Astrocyte of the spinal cord (primary cell): Measurements from ENCODE around the gene KHDC3L.

ENCODE experiments used
- DNase-seq: peaks from one replicate; pipeline ENCODE4 v3.0.0; 2011; ENCODE audit warnings: low read depth, low spot score
- H3K4me3 ChIP-seq: 2 replicates; pipeline ENCODE4 v1.5.1; 2011; ENCODE audit warnings: low read depth, mild to moderate bottlenecking, low read length, moderate library complexity
- in situ Hi-C: cut with HindIII; loops from 2 replicates; pipeline ENCODE4 v1.10.0; 2017; ENCODE audit warnings: low sequenced_read_pairs
- TF ChIP-seq, protein P1 (sequence below): IDR thresholded peaks from 2 replicates; pipeline ENCODE4 v1.5.1; 2012; ENCODE audit warnings: low read depth, mild to moderate bottlenecking, low read length, inconsistent platforms

The KHDC3L gene

DNA sequence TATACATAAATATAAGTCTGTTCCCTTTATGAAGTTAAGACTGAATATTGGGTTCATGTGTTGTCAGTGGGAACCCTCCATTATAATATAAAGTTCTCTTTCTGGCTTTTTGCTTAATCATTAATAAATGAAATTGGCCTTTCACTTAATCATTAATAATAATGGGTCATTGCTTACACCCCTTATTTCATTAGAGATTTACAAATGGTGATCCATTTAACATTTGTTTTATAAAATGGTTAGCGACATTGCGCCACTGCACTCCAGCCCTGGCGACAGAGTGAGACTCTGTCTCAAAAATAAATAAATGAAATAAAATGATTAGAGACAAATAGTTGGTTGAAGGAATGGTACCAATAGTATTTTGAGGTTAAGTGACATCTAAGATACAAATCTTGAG is 50.6 kb downstream of the KHDC3L start:
- in situ Hi-C loops, result no loop called here
- DNase-seq, result no peak
- TF ChIP-seq, protein P1, sequence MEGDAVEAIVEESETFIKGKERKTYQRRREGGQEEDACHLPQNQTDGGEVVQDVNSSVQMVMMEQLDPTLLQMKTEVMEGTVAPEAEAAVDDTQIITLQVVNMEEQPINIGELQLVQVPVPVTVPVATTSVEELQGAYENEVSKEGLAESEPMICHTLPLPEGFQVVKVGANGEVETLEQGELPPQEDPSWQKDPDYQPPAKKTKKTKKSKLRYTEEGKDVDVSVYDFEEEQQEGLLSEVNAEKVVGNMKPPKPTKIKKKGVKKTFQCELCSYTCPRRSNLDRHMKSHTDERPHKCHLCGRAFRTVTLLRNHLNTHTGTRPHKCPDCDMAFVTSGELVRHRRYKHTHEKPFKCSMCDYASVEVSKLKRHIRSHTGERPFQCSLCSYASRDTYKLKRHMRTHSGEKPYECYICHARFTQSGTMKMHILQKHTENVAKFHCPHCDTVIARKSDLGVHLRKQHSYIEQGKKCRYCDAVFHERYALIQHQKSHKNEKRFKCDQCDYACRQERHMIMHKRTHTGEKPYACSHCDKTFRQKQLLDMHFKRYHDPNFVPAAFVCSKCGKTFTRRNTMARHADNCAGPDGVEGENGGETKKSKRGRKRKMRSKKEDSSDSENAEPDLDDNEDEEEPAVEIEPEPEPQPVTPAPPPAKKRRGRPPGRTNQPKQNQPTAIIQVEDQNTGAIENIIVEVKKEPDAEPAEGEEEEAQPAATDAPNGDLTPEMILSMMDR, result no peak
- H3K4me3 ChIP-seq, result no peak overlapping the region
